Panc1 (cell line): Measurements from ENCODE around the gene NDUFV1. TPM values are rescaled to one million over a fixed set of nuclear protein-coding genes. Genes with fewer than 3 reads are reported as not detected.
A peak's percentile ranks its signal among the peaks of the same experiment; 100 is the strongest.

ENCODE experiments used
- ATAC-seq: fragments of 200-7000 bp; cut with Tn5 transposase; 2 replicates; pipeline ENCODE4 v1.9.1; 2020; ENCODE audit warnings: mild to moderate bottlenecking, moderate library complexity
- BruUV-seq: library from RNA; stranded (reverse); fragments of 400-500 nt; replicated peaks from 2 replicates; lab custom pipeline; 2021; lab: Mats Ljungman, UMichigan
- CTCF ChIA-PET: fragments of 300-600 bp; sonication (Branson Sonifier 250); formaldehyde crosslinking; loops from one replicate; lab custom pipeline; 2022; ENCODE audit warnings: antibody characterized with exemption; lab: Charles Lee
- POLR2A ChIA-PET: fragments of 300-600 bp; sonication (Branson Sonifier 250); formaldehyde crosslinking; loops from one replicate; lab custom pipeline; 2022; ENCODE audit warnings: antibody characterized with exemption; lab: Charles Lee
- DNase-seq: peaks from one replicate; pipeline ENCODE4 v3.0.0-alpha.2; 2010; ENCODE audit warnings: low read depth, low spot score
- H3K27ac ChIP-seq: 2 replicates; pipeline ENCODE4 v1.5.1; 2011; ENCODE audit warnings: mild to moderate bottlenecking, low read length, inconsistent platforms
- H3K27me3 ChIP-seq: fragments of 200-500 bp; sonication (Bioruptor generic); 2 replicates; pipeline ENCODE4 v1.6.0; 2014; ENCODE audit warnings: low read length, inconsistent platforms; ENCODE audit not compliant: control insufficient read depth, insufficient read depth
- H3K36me3 ChIP-seq: fragments of 200-500 bp; sonication (Bioruptor generic); 2 replicates; pipeline ENCODE4 v1.5.1; 2014; ENCODE audit warnings: inconsistent platforms, mild to moderate bottlenecking, low read length, moderate library complexity; ENCODE audit not compliant: control insufficient read depth, insufficient read depth
- H3K4me1 ChIP-seq: 2 replicates; pipeline ENCODE4 v1.5.1; 2011; ENCODE audit warnings: inconsistent platforms, mild to moderate bottlenecking, low read length, moderate library complexity; ENCODE audit not compliant: control insufficient read depth, insufficient read depth
- H3K4me3 ChIP-seq, 2 experiments: 2 replicates each; pipeline ENCODE4 v1.5.1; 2011 to 2012; ENCODE audit warnings: low read depth in 2 of 2, low read length in 2 of 2, mild to moderate bottlenecking in 2 of 2, inconsistent platforms in 1 of 2, moderate library complexity in 1 of 2
- H3K9me3 ChIP-seq: fragments of 200-500 bp; sonication (Bioruptor generic); 2 replicates; pipeline ENCODE4 v1.5.1; 2014; ENCODE audit warnings: low read depth, mild to moderate bottlenecking, inconsistent platforms, low read length, moderate library complexity; ENCODE audit not compliant: control insufficient read depth, insufficient read depth
- CTCF ChIP-seq: fragments of 450-650 bp; IDR thresholded peaks from 2 replicates; pipeline ENCODE4 v1.5.1; 2017; ENCODE audit warnings: mild to moderate bottlenecking
- POLR2AphosphoS5 ChIP-seq: IDR thresholded peaks from 2 replicates; pipeline ENCODE4 v1.6.1; 2012; ENCODE audit warnings: mild to moderate bottlenecking, low read depth, low read length, moderate library complexity
- REST ChIP-seq, 2 experiments: IDR thresholded peaks; 2 replicates each; pipeline ENCODE4 v1.6.1; 2011 to 2012; ENCODE audit warnings: low read depth in 2 of 2, control low read depth in 1 of 2, low read length in 1 of 2, mild to moderate bottlenecking in 1 of 2, moderate library complexity in 1 of 2; ENCODE audit not compliant: insufficient read depth in 1 of 2
- SIN3A ChIP-seq: IDR thresholded peaks from 2 replicates; pipeline ENCODE4 v1.6.1; 2012; ENCODE audit warnings: low read depth, mild to moderate bottlenecking, low read length, moderate library complexity, borderline replicate concordance; ENCODE audit not compliant: insufficient read depth
- TCF7L2 ChIP-seq: IDR thresholded peaks from 2 replicates; pipeline ENCODE4 v1.6.1; 2011; ENCODE audit warnings: mild to moderate bottlenecking, low read depth, low read length, inconsistent platforms
- in situ Hi-C: cut with HindIII; loops from 2 replicates; pipeline ENCODE4 v1.10.0; 2016; ENCODE audit warnings: low sequenced_read_pairs, low pct_unique_long_range_greater_than_20kb
- intact Hi-C: fragments of 100-400 bp; cut with micrococcal nuclease; formaldehyde crosslinking; loops from one replicate; pipeline ENCODE4 v1.10.0; 2022; ENCODE audit not compliant: unreplicated experiment
- total RNA-seq: library from RNA; stranded (reverse); gene quantifications from one replicate; pipeline ENCODE4 v1.2.1, GENCODE V29; 2021; ENCODE audit not compliant: unreplicated experiment

The NDUFV1 gene
- total RNA-seq, 1 experiment from 2014 or later, result 281 TPM

- no peak for ATAC-seq
- H3K4me3 ChIP-seq, result no peak overlapping the region
- intact Hi-C loops, result no loop called here
- H3K9me3 ChIP-seq, result no peaks in the 10 kb centered on the region
- DNase-seq, result no peak
- H3K36me3 ChIP-seq, result no peaks in the 10 kb centered on the region
- H3K27ac ChIP-seq, result no peak overlapping the region
- ChIA-PET CTCF (no interaction called here), POLR2A (no interaction called here)
- no peaks in the 10 kb centered on the region for H3K27me3 ChIP-seq
- BruUV-seq, result TSS peak; percentile 92
- TF ChIP-seq REST (IDR thresholded peaks at IDR 0.05; ENCODE audit: insufficient read depth in 1 of 2, low read depth in 2 of 2, low read length in 1 of 2) (no peak), SIN3A (no peak), POLR2AphosphoS5 (no peak), TCF7L2 (no peak), CTCF (no peak)
- in situ Hi-C loops, result no loop called here
- peaks cover 23% of the 10 kb centered on the region for H3K4me1 ChIP-seq
Measured at GRCh38 chr11:67585911-67586310, 20.8 kb upstream of the NDUFV1 start.

- TF ChIP-seq SIN3A (no peak), CTCF (no peak), REST (IDR thresholded peaks at IDR 0.05; ENCODE audit: insufficient read depth in 1 of 2, low read depth in 2 of 2, low read length in 1 of 2) (no peak), TCF7L2 (no peak), POLR2AphosphoS5 (no peak)
- H3K27me3 ChIP-seq, result no peaks in the 10 kb centered on the region
- no TSS peak for BruUV-seq
- no peak for DNase-seq
- ATAC-seq, result no peak
- in situ Hi-C loops (no loop called here), intact Hi-C loops (no loop called here)
- H3K4me1 ChIP-seq, result peaks cover 21% of the 10 kb centered on the region
- H3K27ac ChIP-seq, result no peak overlapping the region
- H3K4me3 ChIP-seq, result no peak overlapping the region
- ChIA-PET POLR2A (no interaction called here), CTCF (no interaction called here)
- H3K36me3 ChIP-seq, result no peaks in the 10 kb centered on the region
- H3K9me3 ChIP-seq, result no peaks in the 10 kb centered on the region
Measured at GRCh38 chr11:67586568-67587250, 20.0 kb upstream of the NDUFV1 start.
